ENCODE data around the gene RAB14. TPM values are rescaled to one million over a fixed set of nuclear protein-coding genes. Genes with fewer than 3 reads are reported as not detected.

The RAB14 gene
- total RNA-seq = 65.0 TPM

GRCh38 chr9:121201738-121202533 is at the start of gene RAB14:
TSS of gene RAB14 (minus strand) at chr9:121201869. CDS start at chr9:121193412, 8,457 bp downstream.

Small RNA genes lying within 50 kb of the gene (small RNA-seq; reads per million reads assigned to genes)
- gene RN7SL181P = not detected

Other genes with a start within 250 kb of the RAB14 start
- 6.9 TPM for gene C5, start 151.6 kb downstream of the RAB14 start, total RNA-seq
- 19.1 TPM for gene CNTRL, start 126.9 kb downstream of the RAB14 start, total RNA-seq
- 45.4 TPM for gene GSN, start 66.3 kb upstream of the RAB14 start, total RNA-seq
- gene STOM, start 168.4 kb upstream of the RAB14 start, total RNA-seq = 29.3 TPM

All from diencephalon (tissue), 1 donor.